Adipocyte (in vitro differentiated cells): ENCODE measurements around the gene RFX1.
A peak's percentile ranks its signal among the peaks of the same experiment; 100 is the strongest.

Source experiments
- DNase-seq: peaks from one replicate; pipeline ENCODE4 v3.0.0-alpha.2; 2015; ENCODE audit warnings: low read depth
- H3K27me3 ChIP-seq: replicated peaks from 2 replicates; pipeline ENCODE4 v1.7.0; 2013; ENCODE audit warnings: mild to moderate bottlenecking, low read length, moderate library complexity; ENCODE audit not compliant: control insufficient read depth, insufficient read depth
- H3K36me3 ChIP-seq: 2 replicates; pipeline ENCODE4 v1.7.0; 2013; ENCODE audit warnings: low read length, mild to moderate bottlenecking, moderate library complexity; ENCODE audit not compliant: control insufficient read depth, insufficient read depth, severe bottlenecking
- H3K4me1 ChIP-seq: 2 replicates; pipeline ENCODE4 v1.7.0; 2013; ENCODE audit warnings: mild to moderate bottlenecking, low read length, moderate library complexity; ENCODE audit not compliant: control insufficient read depth, insufficient read depth
- H3K4me3 ChIP-seq: 2 replicates; pipeline ENCODE4 v1.7.0; 2013; ENCODE audit warnings: mild to moderate bottlenecking, low read length, moderate library complexity
- H3K9ac ChIP-seq: 2 replicates; pipeline ENCODE4 v1.7.0; 2013; ENCODE audit warnings: mild to moderate bottlenecking, low read length, moderate library complexity
- H3K9me3 ChIP-seq: 2 replicates; pipeline ENCODE4 v1.7.0; 2013; ENCODE audit warnings: mild to moderate bottlenecking, low read length, moderate library complexity; ENCODE audit not compliant: control insufficient read depth

RFX1 gene

DNA sequence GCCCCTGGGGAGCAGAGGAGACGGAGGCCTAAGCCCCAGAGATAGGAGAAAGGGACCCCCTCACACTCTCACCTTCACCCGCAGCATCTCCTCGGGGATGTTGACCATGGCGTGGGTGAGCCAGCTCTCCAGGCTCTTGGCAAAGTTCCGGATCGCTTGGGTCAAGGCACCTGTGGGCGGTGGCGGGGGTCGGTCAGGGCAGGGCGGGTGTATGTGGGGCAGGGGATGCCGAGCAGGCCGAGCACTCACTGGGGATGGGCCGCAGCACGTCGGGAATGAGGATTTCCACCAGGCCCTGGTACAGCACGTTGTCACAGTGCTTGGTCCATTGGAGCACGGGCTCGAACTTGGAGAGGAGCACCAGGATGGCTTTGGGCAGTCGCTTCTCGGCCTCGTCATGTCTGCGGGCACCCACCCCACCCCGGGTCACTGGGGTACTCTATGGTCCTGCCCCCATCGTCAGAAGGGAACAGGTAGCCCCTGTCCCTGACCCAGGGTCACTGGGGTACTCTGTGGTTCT is 40.7 kb downstream of the RFX1 start:
- Histone ChIP-seq H3K27me3 (no peaks in the 10 kb centered on the region), H3K4me3 (no peak overlapping the region), H3K4me1 (no peaks in the 10 kb centered on the region), H3K9me3 (no peaks in the 10 kb centered on the region), H3K36me3 (peaks cover 22% of the 10 kb centered on the region), H3K9ac (no peak overlapping the region)
- no peak for DNase-seq

DNA sequence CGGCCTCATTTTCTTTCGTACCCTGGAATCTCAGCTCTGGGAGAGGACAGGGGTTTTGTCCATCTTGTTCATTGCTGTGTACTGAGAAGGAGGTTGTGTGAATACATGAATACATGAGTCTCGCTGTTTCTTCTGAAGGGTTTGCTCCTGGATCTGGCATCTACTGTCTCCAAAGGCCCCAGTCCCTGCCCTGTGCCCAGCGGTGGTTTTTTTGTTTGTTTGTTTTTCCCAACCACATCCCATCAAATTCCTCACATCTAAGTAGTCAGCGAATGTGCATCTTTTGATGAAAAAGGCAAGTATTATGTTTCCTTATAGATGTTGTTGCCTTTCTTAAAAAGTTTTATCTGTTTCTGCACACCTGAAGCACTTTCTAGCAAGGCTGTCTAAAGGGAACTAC is 41.3 kb downstream of the RFX1 start:
- peaks cover 25% of the 10 kb centered on the region for H3K36me3 ChIP-seq
- no peak overlapping the region for H3K4me3 ChIP-seq
- H3K9me3 ChIP-seq, result no peaks in the 10 kb centered on the region
- peak; percentile 37 for DNase-seq
- no peak overlapping the region for H3K9ac ChIP-seq
- no peaks in the 10 kb centered on the region for H3K27me3 ChIP-seq
- no peaks in the 10 kb centered on the region for H3K4me1 ChIP-seq

DNA sequence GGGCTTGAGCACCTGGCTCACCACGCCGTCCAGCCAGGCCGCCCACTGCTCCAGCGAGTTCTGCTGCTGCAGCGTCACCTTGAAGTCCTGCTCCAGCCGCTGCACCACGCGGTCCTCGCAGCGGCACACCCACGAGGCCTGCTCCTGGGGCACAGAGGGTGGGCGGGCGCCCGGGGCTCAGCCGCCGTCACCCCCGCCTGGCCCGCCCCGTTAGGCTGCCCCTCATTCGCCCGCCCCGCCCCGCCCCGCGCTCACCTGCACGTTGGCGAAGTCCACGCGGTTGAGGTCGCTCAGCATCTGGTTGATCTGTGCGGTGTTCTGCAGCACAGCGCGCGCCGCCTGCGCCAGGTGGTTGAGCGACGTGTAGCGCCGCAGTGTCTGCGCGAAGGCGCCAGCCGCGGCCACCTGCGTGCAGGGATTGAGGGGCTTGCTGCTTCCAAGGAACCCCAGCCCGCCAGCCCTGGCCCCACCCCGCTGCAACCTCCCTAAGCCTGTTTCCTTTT is 42.5 kb downstream of the RFX1 start:
- no peak overlapping the region for H3K4me3 ChIP-seq
- no peak overlapping the region for H3K9ac ChIP-seq
- no peaks in the 10 kb centered on the region for H3K4me1 ChIP-seq
- H3K36me3 ChIP-seq, result peaks cover 20% of the 10 kb centered on the region
- no peak for DNase-seq
- H3K9me3 ChIP-seq, result no peaks in the 10 kb centered on the region
- H3K27me3 ChIP-seq, result no peaks in the 10 kb centered on the region

DNA sequence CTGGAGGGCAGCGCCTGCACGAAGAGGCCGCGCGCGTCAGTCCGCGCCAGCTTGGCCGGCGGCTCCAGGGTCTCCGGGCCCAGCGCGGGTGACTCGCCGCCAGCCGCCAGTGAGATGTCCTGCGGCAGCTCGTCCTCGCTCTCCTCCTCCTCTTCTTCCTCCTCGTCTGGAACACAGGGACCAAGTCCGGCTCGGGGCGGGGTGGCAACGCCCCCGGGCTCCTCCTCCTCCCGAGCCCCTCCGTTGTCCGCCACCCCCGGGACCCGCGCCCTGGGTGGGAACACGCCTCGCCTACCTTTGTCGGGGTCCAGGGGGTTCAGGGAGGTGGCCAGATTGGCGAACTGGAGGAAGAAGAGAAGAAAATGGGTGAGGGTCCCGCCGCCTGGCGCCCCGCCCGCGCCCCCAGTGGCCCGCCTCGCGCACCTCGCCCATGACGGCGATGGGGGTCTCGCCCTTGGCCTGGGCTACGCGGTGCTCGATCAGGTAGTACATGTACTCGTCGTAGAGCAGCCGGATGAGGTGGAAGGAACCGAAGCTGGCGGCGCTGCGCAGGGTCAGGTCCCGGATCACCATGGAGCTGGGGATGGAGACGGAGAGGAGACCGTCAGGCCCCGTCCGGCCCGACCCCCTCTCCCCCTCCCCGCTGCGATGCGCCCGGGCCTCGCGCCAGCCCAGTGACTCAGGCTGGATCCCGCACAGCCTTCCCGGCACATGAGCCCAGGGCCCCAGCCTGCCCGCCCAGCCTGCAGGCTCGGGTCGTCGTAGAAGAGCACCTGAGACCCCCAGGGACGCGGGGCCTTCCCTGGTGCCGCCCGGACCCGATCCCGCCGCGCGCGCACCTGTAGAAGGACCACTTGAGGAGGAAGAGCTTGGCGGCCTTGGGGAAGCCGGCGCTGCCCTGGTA is 43.2 kb downstream of the RFX1 start:
- no peaks in the 10 kb centered on the region for H3K9me3 ChIP-seq
- peak; percentile 17 for DNase-seq
- no peaks in the 10 kb centered on the region for H3K4me1 ChIP-seq
- peaks cover 20% of the 10 kb centered on the region for H3K36me3 ChIP-seq
- H3K9ac ChIP-seq, result no peak overlapping the region
- no peaks in the 10 kb centered on the region for H3K27me3 ChIP-seq
- no peak overlapping the region for H3K4me3 ChIP-seq

DNA sequence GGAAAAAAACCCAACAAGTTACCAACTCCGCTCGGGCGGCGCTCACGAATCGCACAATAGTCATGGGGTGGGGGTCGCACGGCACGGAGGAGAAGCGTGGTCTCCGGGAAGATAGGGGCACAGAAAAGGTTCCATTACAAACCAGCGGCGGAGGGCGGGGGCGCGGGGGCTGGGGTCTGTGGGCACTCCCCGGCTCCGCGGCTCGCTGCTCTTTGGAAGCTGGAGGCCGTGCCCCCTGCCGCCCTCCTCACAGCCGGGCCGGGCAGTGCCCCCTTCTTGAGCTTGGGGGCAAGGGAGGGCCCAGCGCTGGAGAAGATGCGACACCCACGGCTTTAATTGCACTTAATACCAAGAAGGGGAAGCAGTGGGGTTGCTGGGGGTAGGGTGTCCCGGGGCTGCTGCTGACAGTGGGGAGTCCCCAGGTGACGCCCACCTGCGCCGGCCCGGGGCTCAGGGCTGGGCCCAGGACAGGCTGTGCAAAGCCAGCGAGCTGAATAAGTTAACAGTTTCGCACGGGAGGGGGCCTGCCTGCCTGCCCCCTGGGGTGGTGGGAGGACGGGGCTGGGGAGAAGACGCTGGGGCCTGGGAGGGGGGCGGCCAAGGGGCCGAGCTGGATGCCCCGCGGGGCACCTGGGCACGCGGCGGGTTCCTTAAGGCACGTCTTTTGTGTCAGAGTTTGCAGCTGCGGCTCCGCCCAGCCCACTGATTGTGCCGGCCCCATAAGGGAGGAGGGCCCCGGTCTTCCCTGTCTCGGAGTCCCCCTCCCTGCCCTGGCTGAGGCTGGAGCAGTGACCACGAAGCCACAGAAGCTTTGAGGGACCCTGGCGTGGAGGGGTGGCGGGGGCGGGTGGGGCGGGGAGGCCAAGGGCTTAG is 44.1 kb downstream of the RFX1 start:
- Histone ChIP-seq H3K9ac (no peak overlapping the region), H3K36me3 (peaks cover 21% of the 10 kb centered on the region), H3K4me1 (no peaks in the 10 kb centered on the region), H3K27me3 (no peaks in the 10 kb centered on the region), H3K9me3 (no peaks in the 10 kb centered on the region), H3K4me3 (no peak overlapping the region)
- peak; percentile 40 for DNase-seq

DNA sequence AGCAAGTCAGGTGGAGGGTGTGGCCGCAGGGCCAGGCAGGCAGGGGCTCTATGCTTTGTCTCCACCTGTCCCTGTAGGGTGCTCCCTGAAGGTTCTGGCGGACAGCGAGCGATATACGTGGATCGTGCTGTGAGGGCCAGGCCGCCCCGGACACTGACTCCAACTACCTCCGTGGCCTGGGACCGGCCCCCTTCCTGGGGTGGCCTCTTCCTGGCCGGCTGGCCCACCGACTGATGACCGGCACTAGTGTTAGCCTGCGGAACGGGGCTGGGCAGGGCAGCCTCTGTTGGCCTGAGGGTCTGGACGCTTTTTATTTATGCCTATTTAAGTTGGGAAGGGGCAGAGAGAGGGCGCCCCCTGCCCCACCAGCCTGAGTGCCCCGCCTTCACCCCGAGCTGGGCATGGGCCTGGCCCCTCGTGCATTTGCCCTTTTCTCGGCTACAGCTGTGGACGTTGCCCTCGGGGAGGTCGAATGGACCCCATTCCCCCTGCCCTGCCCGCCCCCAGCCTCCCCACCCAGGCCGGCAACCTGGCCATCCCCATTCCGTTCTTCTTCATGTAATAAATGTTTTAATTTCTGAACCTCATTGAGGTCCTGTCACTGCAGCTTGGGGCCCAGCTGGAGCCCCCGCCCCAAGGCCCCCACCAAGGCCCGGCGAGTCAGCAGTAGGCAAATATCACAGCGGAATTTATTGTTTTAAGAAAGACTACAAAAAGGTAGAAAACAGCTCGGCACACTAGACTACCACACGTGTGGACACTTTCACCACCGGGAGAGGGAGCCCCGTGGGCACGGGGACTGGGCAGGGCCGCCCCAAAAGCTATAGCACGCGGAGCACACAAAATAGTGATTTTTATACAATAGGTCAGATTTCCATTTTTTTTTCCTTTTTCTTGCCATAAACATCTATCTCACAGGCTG is 45.0 kb downstream of the RFX1 start:
- H3K9ac ChIP-seq, result no peak overlapping the region
- H3K4me1 ChIP-seq, result no peaks in the 10 kb centered on the region
- no peaks in the 10 kb centered on the region for H3K27me3 ChIP-seq
- no peak overlapping the region for H3K4me3 ChIP-seq
- peaks cover 22% of the 10 kb centered on the region for H3K36me3 ChIP-seq
- no peak for DNase-seq
- no peaks in the 10 kb centered on the region for H3K9me3 ChIP-seq

DNA sequence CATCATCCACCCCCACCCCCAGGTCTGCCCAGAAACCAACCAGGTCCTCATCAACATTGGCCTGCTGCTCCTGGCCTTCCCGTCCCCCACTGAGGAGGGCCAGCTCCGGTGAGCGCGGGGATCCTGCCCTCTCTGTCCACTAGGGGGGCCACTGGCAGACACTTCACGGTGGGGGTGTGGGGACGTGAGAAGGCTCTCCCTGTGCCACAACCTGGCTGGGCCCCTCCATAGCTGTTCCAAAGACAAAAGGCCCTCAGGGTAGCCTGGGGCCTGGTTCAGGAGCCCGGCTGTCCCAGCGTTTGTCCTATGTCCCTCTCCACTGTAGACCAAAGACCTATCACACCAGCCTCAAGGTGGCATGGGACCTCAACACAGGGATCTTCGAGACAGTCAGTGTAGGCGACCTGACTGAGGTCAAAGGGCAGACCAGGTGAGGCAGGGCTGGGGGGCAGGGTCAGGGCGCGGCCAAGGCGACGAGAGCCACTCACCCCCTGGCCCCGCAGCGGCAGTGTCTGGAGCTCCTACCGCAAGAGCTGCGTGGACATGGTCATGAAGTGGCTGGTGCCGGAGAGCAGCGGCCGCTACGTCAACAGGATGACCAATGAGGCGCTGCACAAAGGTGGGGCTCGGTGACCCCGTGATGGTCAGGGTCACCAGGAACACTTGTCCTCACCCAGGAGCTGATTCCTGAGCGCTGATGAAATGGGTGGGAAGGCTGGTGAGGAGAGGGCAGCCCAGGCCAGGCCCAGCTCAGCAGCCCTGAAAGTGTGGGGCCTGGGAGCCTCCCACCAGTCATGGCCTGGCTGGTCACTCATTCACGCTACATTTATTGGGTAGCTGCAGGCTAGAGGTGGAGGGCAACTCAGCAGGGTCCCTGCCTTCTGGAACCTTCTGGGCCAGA is 45.9 kb downstream of the RFX1 start:
- H3K9me3 ChIP-seq, result no peaks in the 10 kb centered on the region
- no peak overlapping the region for H3K9ac ChIP-seq
- H3K4me3 ChIP-seq, result no peak overlapping the region
- no peaks in the 10 kb centered on the region for H3K27me3 ChIP-seq
- peaks cover 30% of the 10 kb centered on the region for H3K36me3 ChIP-seq
- H3K4me1 ChIP-seq, result no peaks in the 10 kb centered on the region
- no peak for DNase-seq

DNA sequence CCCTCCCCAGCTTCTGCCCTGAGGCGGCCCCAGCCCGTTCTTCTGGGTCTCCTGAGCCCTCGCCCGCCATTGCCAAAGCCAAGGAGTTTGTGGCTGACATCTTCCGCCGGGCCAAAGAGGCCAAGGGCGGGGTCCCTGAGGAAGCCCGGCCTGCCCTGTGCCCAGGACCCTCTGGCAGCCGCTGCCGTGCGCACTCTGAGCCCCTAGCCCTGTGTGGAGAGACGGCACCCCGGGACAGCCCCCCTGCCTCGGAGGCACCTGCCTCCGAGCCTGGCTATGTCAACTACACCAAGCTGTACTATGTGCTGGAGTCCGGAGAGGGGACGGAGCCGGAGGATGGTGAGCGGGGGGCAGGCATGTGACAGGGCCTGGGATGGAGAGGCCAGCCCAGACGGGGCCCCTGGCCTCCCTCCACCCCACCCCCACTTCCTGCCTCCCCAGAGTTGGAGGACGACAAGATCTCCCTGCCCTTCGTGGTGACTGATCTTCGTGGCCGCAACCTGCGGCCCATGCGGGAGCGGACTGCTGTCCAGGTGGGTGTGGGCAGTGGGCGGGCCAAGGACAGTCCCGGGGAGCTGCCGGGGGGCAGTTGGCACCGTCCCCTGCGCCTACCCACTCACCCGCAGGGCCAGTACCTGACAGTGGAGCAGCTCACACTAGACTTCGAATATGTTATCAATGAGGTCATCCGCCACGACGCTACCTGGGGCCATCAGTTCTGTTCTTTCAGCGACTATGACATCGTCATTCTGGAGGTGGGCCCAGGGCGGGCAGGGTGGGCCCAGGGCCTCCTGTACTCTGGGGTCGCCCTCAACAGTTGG is 46.8 kb downstream of the RFX1 start:
- H3K4me1 ChIP-seq, result no peaks in the 10 kb centered on the region
- H3K4me3 ChIP-seq, result no peak overlapping the region
- H3K9me3 ChIP-seq, result no peaks in the 10 kb centered on the region
- H3K9ac ChIP-seq, result no peak overlapping the region
- no peaks in the 10 kb centered on the region for H3K27me3 ChIP-seq
- peaks cover 35% of the 10 kb centered on the region for H3K36me3 ChIP-seq
- no peak for DNase-seq

DNA sequence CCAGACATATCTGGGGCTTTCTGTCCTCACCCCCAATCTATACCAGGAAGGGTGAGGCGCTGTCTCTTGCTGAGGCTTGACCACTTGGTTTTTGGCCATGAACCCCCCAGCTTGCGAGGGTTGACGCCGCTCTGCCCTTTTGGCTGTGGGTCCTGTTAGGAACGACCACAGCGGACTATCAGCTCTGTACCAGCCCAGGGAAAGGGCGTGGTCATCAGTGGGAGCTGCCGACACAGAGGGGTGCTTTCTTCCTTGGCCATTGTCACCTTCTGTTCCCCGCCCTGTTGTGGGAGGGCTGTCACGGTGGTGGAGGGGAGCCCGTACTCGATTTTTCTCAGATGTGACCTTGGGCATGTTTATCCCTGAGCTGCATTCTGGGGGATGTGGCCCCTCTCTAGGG is 48.1 kb downstream of the RFX1 start:
- no peaks in the 10 kb centered on the region for H3K9me3 ChIP-seq
- H3K27me3 ChIP-seq, result no peaks in the 10 kb centered on the region
- no peak overlapping the region for H3K4me3 ChIP-seq
- no peak overlapping the region for H3K9ac ChIP-seq
- H3K4me1 ChIP-seq, result peaks cover 7% of the 10 kb centered on the region
- DNase-seq, result no peak
- peaks cover 35% of the 10 kb centered on the region for H3K36me3 ChIP-seq
